Adrenal gland (tissue), 5 donors: ENCODE results near the gene LONRF2.

Experiments
- CTCF ChIP-seq, 6 experiments: fragments of 450-650 bp in 4 of 6; fragments of 200-600 bp in 2 of 6; sonication (generic) in 1 of 6; IDR thresholded peaks; 1 replicate in 5 of 6; 2 replicates in 1 of 6; pipeline versions ENCODE4 v1.5.1 to v1.8.0; 2016 to 2021; ENCODE audit warnings: antibody characterized with exemption in 6 of 6, mild to moderate bottlenecking in 2 of 6, moderate library complexity in 1 of 6
- POLR2A ChIP-seq, 2 donors: fragments of 450-650 bp; IDR thresholded peaks; one replicate each; pipeline ENCODE4 v1.6.1; 2017; ENCODE audit warnings: antibody characterized with exemption in 2 of 2, mild to moderate bottlenecking in 2 of 2, moderate library complexity in 1 of 2
- donor health status: DM: no; HTN: no; CAD: no.

DNA sequence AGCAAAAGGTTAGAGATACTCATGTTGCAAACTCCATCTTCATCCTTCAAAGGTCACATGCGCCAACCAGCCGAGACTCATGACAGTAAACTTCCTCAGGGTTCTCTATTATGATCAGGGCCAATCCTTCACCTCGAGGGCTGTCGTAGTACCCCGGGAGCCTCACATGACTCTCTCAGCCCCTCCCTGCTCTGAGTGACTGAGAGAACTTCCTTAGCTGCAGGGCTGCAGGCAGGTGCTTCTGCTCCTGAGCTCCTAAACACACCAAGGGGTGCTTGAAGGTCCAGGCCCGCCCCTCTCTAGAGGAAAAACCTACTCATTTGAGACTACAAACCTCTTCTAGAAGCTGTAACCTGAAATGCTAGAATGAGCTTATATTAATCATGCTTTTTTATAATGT, 48.2 kb downstream of the LONRF2 start:
- TF ChIP-seq CTCF (IDR thresholded peaks at IDR 0.05) (no peak), POLR2A (IDR thresholded peaks at IDR 0.05) (peak in 1 of 2 donors; percentile 52)
